DMS53 treated with DMSO at 0.1 percent for 48 hours (cell line): ENCODE results near the gene CRB2.

Experiments
- DNase-seq: peaks from one replicate; lab custom pipeline; 2025; ENCODE audit not compliant: unreplicated experiment; lab: John Stamatoyannopoulos, UW

CRB2 gene

DNA sequence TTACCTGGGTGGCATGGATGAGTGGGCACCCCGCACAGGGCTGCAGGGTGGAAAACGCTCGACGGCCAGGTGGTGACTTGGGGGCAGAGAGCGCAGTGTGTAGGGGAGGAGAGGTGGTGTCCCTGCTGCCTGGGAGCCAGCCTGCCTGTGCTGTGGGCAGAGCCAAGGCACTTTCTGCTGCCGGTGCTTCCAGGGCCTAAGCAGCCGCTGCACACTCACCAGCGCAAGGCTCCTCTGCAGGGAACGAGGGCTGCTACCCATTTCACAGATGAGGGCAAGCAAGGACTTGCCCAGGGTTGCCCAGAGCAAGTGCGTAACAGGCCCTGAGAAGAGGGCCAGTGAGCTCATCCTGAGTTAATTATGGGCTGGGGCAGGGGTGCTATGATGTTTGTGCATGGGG, 62.5 kb downstream of the CRB2 start:
- DNase-seq: no peak

DNA sequence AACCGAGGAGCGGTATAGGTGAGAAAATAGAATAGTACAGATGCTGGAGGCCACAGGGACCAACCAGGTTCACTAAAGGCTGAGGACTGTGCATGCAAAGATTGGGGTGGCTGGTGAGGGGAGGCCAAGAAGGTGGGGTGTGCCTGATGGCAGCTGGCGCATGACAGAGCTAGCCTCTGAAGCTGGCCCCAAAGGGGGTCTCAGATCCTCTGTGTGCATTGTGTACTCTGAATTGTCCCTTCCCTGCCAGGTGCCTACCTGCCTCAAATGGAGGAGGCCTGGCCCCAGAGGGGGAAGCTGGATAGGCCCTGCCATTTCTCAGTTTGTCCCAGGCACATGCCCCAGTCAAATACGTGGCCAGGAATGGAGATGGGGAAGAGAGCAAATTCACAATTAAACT, 63.1 kb downstream of the CRB2 start:
- no peak for DNase-seq

DNA sequence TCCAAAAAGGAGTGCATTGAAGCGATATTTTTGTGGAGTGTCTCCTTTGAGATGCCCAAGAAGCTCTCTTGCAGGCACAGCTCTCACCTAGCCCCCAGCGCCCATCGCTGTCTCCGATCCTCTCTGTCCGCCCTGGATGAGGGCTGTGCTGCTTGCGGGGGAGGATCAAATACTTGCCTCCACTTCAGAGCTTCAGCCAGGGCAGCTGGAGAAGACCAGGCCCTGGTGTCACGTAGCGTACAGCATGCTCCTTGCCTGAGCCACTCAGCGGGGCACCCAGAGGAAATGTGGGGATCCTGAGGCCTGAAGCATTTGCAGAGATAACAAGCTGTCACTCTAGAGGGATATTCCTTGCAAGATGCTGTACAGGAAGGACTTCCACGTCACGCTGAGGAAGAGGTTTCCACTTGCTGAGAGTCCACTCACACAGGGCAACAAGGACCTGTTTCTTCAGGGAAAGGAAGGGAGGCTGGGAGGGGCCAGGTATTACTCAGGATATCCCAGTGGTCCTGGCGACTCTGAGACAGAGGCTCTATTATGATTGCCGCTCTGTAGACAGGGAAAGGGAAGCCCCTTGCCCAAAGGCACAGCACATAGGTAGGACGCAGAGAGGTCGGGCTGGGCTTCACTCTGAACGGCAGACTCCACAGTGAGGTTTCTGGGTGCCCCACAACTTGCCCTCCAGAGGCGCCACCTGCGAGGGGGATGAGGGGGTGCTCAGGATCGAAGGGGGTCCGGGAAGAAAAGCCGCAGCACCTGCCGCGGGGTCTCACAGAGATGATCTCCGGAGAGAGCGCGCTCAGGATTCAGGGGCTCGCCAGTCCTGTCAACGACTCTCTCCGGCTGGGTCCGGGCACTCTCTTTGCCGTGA, 64.0 kb downstream of the CRB2 start:
- no peak for DNase-seq

DNA sequence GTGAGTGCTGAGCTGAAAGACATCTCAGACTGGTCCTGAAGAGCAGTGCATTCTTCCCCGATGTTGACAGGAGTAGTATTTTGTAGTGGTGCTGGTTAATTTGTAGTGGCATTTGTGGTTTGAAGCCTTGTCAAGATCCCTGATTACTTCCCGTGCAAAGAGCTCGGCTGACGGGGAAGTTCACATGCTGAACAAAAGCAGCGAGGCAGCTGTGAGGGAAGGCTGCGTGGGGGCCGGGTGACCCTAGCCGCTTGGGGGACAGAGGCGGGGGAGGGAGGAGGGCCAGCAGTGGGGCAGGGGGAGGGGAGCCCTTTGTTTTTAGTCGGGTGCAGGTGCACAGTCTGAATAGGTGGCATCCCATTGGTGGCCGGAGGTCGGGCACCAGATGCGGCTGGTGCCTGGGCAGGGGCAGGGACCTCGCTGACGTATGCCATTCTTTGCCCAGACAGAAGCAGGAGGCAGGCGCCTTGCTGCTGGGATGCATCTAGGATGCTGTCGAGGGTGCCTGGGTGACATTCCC, 64.7 kb downstream of the CRB2 start:
- DNase-seq: no peak

DNA sequence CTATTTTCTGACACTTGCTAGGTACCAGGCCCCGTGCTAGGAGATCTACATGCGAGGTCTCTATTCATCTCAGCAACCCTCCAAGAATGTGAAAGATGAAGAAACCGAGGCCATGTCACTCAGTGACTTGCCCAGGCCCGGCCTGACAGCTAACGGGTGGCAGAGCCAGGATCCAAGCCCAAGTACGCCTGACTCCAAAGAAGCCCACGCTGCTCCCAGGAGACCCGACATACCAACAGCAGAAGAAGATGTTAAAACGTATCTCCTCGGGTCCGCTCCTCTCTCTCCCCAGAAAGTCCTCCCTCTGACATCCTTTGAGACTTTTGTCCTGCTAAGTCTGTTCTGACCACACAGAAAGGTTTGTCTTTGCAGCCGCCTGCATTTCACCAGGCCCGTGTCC, 65.2 kb downstream of the CRB2 start:
- DNase-seq: no peak

DNA sequence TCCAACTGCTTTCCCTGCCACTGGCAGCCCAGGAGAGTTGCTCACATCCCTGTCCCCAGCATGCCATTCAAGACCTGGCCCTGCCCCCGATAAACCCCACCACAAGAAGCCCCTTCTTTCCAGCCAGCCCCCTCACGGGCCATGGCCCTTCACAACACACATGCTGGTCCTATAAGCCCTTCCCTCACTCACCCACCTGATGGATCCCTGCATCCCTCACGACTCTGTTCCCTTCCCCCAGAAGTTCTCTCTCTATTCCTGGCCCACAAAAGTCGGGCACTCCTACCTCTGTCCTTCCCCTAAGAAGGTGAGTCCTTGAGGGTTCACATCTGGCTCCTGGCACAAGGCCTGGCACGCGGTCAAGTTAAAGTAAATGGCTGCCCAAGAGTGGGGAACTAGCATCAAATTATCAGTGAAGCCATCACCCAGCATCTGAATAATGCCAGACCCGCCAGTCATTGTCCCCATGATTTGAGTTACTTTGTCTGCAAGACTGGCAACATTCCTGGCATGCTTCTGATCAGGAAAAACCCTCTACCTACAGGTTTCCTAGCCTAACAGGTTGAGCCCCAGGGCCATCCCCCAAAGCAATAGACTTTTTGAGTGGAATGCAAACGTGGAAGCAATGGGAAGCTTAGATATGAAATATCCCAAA, 65.9 kb downstream of the CRB2 start:
- DNase-seq: no peak

DNA sequence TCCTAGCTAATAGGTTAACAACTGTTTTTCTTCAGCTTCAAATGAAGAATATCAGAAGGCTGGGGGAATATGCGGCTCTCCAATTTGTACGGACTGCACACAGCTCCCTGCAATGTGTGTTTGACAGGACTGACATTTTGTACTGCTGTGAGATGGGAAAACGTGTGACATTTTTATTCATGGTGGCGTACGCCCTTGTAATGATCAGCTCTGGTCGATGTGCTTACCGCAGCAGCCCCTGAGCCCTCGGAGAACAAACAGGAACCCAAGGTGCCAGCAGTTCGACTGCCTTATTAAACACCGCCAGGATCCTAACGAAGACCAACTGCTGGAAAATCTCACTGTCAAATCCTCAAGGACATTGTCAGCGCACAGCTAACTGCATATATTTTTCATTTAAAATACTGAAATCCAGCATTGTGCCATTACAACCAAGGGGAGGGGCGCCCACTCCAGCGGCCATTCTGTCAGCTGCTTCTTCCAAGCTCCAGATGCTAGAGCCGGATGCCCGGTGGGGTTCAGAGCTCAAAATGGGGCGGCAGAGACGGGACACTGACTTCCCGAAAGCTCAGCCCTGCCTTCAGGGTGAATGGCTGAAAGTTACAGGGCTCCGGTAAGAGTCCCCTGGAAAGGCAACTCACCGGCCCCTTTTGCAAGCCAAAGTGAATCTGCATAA, 66.8 kb downstream of the CRB2 start:
- no peak for DNase-seq

DNA sequence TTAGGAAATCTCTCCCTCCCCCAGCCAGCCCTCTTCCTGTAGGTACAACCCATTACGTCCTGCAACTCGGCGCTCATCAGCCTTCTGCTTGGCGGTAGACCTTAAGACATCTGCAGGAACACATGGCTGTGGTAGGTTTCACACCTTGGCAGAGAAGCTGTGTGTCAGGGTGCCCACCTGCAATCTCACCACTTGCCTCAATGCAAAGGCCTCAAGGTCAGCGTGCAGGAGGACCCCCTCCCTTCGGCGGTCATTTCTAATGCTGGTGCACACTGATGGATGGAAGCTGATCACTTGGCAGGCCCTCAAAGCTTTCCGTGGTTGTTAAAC, 67.3 kb downstream of the CRB2 start:
- no peak for DNase-seq

DNA sequence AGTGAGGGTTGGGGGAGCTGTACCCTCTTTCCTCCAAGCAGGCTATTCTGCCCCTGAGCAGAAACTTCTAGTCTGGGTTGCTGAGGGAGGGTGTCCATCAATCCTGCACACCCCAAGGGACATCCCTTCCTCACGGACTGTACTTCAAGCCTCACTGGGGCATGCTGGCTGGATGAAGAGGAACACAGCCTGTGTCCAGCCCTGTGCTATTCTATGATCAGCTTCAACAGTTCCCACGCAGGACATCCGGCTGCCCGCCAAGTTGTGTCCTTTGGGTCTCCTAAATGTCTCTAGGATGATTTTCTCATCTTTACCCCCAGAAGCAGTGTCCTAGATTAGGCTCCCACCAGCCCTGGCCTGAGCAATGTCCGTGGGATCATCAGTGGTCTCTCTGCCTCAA, 68.1 kb downstream of the CRB2 start:
- DNase-seq: no peak

DNA sequence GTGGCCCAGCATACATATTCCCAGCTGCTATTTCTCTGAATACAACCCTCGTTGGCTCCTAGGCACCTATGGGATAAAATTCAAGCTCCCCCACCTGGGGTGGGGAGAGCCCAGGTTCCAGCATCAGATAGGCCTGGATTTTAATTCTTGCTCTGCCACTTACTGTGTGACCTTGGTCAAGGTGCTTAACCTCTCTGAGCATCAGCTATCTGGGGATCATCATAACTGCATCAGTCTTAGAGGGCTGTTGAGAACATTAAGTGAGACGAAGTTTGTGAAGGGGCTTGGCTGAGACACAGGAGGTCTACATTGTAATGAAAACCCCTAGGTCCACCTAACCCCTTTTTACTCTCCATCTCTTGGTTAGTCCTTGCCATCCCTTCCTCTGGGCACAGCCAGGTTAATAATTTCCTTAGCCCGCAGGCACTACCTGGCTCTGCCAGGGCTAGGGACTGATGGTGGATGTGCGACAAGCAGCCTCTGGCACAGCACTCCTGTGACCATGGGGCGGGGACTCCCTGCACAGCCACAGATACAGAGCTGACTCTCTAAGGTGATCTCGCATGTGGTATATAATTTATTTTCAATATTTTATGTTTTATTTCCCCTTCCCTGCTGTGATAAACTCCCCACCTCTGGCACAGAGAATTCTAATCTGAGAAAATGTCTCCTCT, 68.7 kb downstream of the CRB2 start:
- no peak for DNase-seq

DNA sequence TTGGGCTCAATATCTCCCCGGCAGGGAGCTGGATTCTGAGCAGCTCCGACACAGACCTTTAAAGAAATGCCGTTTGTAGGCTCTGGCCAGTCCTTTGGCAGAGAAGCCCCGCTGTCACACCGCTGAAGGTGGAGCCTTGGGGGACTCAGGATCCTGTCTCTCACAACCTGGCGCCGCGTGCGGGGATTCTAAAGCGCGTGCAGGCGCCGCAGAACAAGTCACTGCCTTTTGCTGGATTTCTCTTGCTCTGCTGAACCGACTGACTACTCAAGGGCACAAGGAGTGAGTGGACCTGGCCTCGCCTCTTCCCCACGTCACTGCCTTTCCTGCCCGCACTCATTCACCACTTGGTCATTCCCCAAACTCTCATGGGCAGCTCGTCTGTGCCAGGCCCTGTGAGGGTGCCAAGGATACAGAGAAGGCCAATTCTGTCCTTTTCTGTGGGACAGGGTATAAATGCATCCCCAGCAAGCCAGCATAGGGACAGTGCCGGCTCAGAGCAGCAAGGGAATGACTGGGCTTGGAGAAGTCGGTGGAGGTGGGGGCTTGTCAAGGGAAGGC, 69.3 kb downstream of the CRB2 start:
- DNase-seq: no peak

DNA sequence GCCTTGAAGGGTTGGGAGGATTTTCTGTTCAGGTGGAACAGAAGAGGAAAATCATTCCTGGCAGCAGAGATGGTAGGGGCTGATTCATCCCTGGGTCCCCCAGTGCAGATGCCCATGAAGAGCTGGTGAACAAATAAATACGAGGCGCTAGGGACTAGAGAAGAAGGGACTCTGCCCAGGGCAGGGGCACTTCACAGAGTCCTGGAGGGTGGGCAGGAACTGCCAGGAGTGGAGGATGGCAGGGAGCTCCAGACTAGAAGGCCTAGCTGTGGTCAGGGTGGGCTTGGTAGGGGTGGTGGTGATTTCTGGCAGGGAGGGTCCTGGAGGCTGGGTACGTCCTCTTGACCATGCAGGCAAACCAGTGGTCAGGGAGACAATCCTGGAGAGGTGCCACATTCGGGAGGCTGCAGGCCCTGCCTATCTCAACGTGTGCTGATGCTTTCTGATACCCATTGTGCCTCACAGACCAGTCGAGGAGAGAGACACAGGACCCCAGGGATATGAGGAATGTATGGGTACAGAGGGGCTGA, 69.9 kb downstream of the CRB2 start:
- DNase-seq: no peak

DNA sequence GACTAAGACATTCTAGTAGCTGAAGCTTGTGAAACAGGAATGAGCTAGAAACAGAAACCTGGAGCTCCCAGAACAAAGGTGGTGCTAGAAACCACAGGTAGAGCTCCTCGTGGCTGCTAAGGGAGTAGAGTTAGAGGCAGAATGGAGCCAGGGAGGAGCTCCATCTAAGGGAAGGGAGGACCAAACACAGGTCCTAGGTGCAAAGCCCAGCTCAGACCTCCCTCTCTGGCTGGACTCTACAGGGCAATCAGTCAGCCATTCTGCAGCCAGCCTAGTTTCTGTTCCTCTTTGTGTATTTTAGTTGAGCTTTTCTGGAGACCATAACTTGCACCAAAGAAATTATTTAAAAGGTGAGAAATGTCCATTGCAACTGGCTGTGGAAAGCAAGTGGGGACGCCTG, 70.4 kb downstream of the CRB2 start:
- no peak for DNase-seq
